Ammon's horn (tissue), 1 donor: ENCODE measurements around the gene OR10H5.

Experiments
- DNase-seq: peaks from one replicate; pipeline ENCODE4 v3.0.0-alpha.2; 2016; ENCODE audit warnings: low spot score

The OR10H5 gene

DNA sequence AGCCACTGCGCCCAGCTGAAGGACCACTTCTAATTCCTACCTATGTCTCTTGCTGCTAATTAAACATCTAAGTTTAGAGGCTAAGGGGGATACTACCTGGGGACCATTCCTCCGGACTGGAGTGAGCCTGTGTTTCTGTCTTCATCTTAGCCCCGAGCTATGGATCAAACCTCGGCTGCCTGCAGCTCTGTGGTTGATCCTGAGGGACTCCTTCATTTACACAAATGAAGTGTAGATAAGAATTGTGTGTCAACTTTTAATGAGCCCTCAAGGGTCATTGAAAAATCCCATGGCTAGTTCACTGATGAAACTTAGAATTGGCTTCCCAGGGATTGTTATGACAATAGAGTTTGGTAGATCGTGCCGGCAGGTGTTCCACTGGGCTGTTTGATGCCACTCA is 59.5 kb downstream of the OR10H5 start:
- no peak for DNase-seq

DNA sequence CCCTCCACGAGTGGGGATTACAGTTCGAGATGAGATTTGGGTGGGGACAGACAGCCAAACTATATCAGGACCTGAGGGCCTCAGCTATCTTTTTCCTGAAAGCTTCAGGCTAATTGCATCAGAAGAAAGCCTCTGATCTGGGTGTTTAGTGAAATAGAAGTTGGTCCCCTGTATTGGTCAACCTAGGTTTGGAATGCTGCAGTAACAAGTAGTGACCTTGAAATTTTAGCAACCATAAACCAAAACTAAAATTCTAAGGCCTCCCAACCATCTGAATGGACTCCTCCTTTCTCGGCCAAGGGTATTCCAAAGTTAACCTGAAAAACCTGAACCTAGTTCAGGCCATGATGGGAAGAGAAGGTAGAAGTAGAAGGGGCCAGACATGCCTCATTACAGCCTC is 62.9 kb downstream of the OR10H5 start:
- DNase-seq, result no peak
